NCI-H1092 (cell line): ENCODE results near the gene WFIKKN1.

ENCODE experiments used
- DNase-seq: peaks from one replicate; lab custom pipeline; 2025; lab: John Stamatoyannopoulos, UW

WFIKKN1 gene, protein sequence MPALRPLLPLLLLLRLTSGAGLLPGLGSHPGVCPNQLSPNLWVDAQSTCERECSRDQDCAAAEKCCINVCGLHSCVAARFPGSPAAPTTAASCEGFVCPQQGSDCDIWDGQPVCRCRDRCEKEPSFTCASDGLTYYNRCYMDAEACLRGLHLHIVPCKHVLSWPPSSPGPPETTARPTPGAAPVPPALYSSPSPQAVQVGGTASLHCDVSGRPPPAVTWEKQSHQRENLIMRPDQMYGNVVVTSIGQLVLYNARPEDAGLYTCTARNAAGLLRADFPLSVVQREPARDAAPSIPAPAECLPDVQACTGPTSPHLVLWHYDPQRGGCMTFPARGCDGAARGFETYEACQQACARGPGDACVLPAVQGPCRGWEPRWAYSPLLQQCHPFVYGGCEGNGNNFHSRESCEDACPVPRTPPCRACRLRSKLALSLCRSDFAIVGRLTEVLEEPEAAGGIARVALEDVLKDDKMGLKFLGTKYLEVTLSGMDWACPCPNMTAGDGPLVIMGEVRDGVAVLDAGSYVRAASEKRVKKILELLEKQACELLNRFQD

DNA sequence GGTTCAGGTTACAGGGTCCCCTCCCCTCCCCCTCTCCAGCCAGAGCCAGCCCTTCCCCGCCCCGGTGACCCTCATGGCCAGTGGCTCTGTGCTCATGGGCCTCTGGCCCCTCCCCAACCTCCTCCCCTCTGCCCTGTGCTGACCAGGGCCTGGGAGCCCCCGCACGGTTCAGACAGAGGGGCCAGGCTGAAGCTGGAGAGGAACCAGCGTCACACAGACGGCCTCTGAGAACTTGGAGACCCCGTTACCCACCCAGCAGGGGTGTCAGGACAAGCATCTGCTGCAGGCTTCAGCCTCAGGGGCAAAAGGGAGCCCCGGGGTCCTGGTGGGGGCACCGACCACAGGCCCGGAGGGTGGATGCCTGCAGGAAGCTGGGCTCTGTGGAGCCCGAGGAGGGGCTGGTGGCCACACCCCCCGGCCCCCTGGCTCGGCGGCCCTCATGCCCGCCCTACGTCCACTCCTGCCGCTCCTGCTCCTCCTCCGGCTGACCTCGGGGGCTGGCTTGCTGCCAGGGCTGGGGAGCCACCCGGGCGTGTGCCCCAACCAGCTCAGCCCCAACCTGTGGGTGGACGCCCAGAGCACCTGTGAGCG, at the start of gene WFIKKN1:
Gene WFIKKN1 (plus strand): TSS at position 171 of the 591 bp plus-strand sequence. CDS start 269 bp downstream, at position 440.
- DNase-seq = no peak

DNA sequence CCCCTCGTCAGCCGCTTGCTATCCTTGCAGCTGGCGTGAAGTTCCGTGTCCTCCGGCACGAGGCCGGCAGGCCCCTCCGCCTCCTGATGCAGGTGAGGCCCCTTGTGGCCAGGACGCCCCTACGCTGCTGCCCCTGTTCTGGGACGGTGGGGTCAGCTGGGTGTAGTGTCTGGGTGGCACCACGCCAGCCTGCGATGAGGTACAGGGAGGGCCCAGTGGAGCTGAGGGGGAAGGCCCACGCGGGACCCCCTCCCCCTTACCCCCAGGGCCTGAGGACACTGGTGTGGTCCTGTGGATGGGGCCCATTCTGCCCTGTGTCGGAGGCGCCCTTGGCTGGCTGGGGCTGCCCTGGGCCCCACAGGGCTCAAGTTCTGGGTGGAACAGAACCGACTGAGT, 48.6 kb upstream of the WFIKKN1 start:
- DNase-seq = no peak

DNA sequence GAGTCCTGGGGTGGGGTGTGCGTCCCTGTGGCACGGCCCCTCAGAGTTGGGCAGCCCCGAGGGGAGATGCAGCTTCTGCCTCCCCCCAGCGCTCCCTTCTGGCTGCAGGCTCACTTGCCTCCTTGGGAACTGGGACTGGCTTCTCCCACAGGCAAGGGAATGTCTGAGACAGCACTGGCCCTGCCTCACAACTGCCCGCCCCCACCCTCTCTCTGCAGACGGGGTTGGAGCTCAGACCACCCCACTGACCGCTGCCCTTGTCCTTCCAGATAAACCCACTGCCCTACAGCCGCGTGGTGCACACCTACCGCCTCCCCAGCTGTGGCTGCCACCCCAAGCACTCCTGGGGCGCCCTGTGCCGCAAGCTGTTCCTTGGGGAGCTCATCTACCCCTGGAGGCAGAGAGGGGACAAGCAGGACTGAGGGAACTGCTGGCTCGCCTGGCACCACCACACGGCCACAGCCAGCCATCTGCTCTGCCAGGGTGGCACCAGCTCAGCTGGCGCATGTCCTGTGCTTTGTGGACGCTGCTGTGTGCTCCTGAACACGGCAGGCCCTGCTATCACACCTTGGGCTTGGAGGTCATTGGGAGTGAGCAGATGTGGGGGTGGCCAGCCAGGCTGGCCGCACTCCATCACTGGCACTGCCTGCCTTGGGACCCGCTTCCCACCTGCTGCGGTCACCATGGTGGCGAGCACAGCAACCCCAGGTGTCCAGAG, 48.0 kb upstream of the WFIKKN1 start:
- DNase-seq = no peak

DNA sequence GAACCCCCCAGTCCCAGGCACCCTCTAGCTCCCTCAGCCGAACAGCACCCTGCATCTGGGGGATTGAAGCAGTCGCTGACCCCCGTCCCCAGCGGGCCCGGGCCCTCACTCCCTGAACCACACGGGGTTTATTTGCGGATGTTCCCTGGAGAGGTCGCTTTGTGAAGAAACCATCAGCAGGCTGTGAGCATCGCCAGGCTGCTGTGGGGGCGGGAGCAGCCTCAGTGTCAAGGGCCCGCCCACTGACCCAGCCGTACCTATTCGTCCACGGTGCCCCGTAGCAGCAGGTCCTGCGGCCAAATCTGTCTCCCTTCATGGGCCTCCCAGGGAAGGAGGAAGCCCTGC, 47.3 kb upstream of the WFIKKN1 start:
- no peak for DNase-seq

DNA sequence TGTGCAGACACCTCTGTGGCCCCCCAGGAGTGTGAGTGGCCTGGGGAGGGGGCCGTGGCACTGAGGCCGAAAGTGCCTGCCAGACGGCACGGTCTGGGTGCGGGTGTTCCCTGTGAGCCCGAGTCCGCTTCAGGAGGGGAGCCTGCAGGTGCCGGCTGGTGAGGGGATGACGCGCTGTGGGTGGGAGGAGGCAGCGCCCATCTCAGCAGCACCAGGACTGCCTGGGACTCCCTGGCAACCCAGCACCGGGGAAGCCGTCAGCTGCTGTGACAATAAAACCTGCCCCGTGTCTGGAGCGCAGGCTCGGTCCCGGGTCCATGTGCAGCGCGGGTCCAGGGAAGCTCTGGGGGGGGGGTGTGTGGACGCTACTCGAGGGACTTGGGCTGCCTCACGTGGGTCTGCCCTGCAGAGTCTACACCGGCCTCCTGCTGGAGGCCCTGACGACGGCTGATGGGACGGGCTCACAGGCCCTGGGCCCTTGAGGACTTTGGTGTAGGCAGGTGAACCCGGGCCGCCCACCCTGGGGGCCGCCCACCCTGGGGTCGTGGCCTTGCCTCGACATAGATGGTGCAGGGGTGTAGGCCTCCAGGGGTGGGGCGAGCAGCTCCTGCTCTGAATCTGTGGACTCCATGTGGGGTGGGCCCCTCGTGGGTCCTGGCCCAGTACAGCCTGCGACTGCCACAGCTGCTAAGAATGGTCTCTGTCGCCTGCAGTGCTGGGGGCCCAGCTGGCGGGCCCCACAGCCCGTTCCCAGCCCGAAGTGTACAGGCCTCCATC, 46.8 kb upstream of the WFIKKN1 start:
- DNase-seq = peak; percentile 37

DNA sequence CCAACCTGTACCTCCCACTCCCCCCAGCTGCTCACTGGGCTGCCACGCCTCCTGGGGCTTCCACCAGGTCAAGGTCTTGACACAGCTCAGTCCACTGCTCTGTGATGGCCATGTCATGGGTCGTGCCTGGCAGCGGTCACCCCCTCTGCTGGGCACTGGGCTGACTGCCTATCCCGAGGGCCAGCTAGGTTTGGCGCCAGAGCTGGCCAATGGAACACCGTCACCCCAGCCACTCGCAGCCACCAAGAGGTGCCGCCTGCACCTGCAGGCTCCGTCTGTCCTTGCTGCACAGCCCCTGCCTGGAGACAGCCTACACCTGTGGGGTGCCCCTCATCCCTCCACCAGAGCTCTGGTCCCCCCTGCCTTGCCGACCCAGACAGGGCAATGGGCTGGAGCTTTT, 45.4 kb upstream of the WFIKKN1 start:
- DNase-seq = peak; percentile 17

DNA sequence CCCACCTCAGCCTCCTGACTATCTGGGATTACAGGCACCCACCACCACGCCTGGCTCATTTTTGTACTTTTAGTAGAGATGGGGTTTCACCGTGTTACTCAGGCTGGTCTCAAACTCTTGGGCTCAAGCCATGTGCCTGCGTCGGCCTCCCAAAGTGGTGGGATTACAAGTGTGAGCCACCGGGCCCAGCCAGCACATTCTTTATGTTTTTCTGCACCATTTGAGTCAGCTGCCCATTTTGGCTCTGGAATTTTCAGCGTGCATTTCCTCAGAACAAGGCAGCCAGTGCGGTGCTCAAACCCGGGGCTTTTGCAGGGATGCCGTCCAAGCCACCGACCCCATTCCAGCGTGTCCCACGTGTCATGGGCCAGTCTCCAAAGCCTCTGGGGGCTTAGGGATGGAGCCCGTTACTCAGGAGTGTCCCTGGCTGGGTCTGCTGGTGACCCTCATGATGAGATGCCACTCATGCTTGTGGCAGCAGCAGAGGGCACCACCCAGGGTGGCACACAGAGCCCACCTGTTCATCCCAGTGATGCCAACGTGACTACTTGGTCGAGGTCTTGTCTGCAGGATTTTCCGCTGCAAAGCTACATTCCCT, 44.6 kb upstream of the WFIKKN1 start:
- no peak for DNase-seq

DNA sequence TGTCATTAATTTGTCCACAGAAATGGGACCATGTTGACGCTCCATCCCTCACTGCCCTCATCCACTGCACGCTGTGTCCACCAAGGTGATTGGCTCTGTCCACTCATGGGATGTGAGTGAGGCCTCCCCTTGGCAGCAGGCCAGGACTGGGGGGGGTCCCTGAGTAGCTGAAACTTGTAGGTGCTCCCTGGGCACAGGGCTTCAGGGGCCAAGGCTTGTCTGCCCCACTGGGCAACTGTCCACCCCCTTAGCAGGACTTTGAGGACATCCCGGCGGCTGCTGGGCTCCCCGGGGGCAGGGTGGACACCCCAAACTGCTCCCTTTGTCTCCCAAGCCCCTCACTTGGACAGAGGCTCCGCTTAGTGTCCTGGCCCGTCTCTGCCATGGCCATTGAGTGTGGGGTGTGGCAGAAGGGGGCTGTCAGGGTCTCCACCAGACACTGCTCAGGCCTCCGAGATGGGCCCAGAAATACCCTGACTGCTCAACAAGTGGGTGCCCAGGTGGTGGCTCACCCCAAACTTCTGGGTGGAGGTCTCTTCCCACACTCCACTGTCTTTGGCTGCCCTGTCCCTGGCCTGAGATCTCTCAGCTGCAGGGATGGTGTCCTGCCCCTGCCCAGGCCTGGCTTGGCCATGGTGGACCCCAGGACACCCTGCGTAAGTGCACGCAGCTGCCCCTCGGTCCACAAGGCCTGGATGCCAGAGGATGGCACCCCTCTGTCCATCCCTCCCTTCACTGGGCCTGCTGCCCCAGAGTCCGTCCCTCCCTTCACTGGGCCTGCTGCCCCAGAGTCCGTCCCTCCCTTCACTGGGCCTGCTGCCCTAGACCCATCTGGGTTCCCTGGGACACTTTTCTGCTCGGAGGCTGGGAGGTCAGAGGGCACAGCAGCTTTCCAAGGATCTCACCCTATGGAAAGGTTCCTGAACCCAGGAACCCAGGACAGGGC, 43.9 kb upstream of the WFIKKN1 start:
- DNase-seq = no peak

DNA sequence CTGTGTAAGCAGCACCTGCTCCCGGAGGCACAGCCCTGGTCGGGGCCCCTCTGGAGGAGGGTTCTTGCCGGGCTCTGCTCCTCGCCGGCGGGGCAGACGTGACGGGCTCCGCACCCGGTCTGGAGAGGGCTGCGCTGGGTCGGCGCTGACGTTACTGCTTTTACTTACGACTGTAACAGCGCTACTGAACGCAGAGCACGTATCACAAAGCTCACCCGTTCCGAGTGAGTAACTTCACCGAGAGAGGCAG, 42.2 kb upstream of the WFIKKN1 start:
- DNase-seq = peak; percentile 21

DNA sequence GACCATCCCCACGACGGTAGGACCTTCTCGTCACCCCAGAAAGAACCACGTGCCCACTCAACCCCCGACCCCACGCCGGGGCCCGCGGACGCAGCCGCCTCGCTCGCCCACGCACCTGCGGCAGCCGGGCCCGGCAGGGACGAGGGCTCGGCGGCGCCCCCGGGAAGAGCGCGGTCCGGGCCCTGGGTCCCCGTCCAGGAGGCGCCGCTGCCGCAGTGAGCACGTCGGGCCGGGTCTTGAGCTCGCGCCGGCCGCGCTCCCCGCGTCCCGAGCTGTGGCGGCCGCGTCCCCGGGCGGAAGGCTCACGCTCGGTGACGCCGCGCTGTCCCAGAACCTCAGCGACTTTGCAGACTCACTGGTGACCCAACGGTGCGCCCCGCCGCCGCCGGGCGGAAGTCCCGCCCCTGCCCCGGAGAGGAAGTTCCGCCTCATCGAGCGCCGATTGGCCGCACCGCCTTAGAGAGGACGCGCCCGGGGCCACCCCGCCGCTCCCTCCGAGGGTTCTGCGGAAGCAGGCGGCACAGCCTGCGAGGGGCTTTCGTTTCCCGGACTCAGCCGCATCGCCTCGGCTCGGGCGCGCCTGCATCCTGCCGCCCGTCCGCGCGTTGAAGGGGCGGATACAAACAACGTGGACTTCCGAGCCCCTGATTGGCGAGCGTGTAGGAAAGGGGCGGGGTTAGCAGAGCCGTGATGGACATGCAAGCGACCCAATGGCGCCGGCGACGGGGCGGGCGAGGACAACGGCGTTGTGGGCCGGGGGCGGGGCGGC, 41.7 kb upstream of the WFIKKN1 start:
- DNase-seq = peak; percentile 92

DNA sequence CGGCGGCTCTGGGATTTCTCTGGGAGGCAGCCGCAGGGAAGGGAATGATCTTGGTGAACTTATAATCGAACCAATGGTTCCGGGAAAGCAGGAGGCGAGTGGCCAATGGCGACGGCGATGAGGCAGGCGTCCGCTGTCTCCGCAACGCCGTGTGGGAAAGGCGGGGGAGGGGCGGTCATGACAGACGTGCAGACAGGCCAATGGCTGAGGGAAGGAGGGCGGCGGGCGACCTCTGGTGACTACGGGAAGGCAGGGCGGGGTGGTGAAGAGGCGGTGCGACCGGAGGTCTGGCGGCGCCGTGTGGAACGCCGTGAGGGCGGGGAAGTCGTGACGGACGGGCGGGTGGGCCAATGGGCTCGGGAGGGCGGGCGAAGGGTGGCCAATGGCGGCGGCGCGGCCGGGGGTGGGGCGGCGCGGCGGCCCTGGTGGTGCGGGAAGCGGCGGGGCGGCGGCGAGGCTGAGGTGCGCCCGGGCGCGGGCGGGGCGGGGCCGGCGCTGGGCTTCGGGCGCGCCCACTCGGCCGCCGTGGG, 41.1 kb upstream of the WFIKKN1 start, which contains the start of gene RAB40C:
Gene RAB40C (plus strand): TSS at position 409 of the 530 bp plus-strand sequence. CDS start 226 bp downstream, outside the sequence.
- peak; percentile 97 for DNase-seq

DNA sequence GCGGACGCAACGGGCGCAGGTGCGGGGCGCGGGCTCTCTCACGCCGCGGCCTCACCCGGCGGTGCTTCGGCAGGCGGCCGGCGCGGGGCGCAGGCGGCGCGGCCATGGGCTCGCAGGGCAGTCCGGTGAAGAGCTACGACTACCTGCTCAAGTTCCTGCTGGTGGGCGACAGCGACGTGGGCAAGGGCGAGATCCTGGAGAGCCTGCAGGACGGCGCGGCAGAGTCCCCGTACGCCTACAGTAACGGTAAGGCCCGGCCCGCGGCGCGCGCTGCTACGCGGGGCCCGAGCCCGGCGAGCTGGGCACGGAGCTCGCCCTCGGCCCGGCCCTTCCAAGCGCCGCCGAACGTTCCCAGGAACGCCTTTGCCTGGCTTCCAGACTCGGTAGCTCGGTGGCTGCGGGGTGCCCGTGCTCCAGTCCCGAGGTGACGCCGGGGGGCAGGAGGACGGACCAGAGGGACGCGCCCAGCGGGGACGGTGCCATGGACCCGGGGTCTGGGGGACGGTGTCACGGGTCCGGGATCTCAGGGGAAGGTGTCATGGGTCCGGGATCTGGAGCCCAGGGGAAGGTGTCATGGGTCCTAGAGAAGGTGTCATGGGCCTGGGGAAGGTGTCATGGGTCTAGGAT, 40.5 kb upstream of the WFIKKN1 start:
- DNase-seq = no peak

DNA sequence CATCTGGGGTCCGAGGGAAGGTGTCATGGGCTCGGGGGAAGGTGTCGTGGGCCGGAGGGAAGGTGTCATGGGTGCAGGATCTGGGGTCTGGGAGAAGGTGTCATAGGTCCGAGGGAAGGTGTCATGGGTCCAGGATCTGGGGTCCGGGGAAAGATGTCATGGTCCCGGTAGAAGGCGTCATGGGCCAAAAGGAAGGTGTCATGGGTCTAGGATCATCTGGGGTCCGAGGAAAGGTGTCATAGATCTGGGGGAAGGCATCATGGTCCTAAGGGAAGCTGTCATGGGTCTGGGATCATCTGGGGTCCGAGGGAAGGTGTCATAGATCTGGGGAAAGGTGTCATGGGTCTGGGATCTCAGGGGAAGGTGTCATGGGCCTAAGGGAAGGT, 40.0 kb upstream of the WFIKKN1 start:
- DNase-seq = no peak

DNA sequence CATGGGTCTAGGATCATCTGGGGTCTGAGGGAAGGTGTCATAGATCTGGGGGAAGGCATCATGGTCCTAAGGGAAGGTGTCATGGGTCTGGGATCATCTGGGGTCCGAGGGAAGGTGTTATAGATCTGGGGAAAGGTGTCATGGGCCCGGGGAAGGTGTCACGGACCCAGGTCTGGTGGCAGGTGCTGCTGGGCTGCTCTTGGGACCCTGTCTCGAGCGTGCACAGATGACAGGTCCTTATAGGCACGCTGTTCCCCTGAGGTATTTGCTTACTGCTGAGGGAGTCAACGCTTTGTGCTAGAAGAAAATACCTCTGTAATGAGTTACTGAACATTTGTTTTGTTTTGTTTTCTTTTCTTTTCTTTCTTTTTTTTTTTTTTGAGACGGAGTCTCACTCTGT, 39.6 kb upstream of the WFIKKN1 start:
- no peak for DNase-seq

DNA sequence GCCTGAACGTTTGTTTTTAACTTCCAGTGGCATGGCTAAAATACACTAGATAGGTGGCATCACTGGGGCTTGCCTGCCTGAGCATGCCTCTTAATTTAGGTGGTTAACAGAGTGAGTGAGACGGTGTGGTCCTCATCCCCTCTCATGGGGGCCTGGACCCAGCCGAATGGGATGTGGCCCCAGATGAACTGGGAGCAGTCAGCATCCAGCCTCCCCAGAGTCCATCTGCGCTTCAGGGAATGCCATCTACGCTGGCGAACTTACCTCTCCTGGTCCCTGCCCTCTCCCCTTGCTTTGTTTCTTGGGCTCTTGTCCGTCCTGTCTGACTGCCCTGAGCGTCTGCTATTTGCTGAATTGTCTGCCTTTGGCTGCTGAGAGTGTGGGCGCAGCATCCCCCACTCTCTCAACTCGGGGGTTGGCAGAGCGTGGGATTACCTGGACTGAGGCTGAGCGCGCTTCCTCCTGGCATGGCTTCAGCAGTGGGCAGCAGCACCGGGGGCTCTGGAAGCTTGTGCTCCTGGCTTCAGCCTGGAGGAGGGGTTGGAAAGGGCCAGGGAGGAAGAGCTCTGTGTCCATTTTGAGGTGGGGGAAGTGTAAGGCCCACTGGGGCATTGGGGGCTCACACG, 38.8 kb upstream of the WFIKKN1 start:
- no peak for DNase-seq

DNA sequence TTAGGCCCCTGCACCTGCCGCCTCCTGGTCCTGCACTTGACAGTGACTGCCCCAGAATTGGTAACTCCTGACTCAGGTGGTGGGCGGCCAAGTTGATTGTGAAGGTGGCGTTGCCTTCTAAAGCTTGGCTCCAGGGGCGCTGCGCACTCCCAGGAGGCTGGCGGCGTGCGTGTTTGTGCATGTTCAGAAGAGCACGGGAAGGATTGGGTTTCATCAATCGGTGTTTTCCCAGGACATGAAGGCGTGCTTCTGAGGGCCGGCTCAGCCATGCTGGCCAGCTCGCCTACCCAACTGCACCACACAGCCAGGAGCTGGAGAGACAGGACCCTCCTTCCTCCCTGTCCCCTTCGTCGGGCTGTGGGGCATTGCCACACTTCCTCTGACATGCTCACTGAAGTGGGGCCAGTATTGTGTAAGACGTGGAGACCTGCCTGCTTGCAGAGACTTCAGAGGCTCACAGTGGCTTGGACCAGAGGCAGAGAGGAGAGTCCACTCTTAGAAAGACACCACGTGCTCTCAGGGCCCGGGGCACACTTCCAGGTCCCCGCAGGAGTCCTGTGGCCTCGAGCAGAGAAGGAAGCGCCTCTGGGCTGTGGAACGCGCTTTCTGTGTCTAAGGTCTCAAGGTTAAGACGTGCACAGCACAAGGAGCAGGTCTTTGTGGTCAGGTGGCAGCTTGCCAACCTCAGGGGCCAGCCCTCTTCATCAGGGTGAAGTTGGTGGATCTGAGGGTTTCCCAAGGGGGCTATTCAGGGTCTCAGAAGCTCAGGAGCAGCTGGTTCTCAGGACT, 38.1 kb upstream of the WFIKKN1 start:
- peak; percentile 50 for DNase-seq

DNA sequence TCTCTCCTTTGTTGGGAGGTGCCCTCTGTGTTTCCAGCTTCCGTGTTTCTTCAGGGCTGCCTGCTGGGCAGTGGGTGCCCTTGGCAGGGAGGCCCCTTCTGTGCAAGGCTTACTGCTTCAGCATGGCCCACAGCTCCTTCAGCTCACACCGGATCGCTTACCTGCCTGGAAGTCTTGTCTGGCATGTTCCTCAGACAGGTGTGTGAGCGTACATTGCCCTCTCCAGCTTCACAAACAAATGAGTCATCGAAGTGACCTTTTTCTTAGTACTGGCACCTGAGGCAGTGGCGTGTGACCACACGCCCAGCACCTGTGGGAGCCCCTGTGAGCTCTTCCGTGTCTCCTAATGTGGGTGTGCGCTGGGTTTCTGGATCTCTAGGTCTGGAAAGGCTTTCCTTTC, 37.4 kb upstream of the WFIKKN1 start:
- no peak for DNase-seq

DNA sequence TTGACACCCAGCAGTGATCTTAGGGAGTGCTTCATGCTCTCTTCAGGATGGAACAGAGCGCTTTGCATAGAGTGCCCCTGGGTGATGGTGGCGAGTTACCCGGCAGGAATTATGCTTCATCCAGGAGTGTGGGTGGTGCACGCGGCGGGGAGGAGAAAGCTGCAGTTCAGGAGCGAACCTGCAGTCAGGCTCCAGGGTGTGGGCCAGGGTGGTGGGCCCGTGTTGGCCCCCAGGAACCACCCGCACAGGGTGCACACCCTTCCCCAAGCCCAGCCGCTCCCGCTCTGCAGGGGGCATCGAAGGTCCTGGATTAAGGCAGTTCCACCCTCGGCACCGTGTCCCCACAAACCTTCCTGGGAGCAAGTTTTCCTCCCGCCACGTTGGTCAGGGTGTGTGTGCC, 37.0 kb upstream of the WFIKKN1 start:
- no peak for DNase-seq
